GM21529 (cell line): ENCODE measurements around the gene PCBP3.
"Not testable (repeated sequence)": the region's sequence is repeated elsewhere in the genome, so short reads cannot be mapped to it uniquely, and the experiment has no call there.

Experiments used
- ATAC-seq: cut with Tn5 transposase; IDR thresholded peaks from one replicate; pipeline ENCODE4 v1.9.1; 2021; ENCODE audit not compliant: unreplicated experiment

Gene PCBP3

DNA sequence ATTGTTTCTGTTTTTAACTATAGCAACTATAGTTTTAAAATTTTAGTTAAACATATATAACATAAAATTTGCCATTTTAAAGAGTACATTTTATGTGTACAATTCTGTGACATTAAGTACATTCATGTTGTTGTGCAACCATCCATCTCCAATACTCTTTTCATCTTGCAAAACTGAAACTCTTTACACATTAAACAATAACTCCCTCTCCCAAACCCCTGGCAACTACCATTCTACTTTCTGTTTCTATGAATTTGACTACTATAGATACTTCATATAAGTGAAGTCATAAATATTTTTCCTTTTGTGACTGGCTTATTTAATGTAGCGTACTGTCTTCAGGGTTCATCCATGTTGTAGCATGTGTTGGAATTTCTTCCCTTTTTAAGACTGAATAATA, 25.9 kb downstream of the PCBP3 start:
- ATAC-seq: no peak

DNA sequence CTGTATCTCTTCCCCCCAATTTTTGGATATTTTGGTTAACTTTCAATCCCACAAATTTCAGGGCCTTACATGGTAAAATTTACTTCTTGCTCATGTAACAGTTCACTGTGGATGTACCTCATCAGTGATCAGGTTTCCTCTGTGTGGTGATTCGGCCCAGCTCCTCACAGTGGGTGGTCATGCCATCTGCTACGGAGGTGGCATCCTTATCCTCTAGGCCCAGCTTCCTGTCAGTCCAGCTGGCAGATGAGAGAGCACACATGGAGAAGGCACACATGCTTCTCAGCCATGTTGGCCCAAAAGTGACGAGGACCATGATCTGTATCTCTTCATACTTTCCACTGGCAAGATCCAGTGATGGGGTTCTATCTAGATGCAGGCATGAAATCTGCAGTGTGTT, 27.2 kb downstream of the PCBP3 start:
- no peak for ATAC-seq

DNA sequence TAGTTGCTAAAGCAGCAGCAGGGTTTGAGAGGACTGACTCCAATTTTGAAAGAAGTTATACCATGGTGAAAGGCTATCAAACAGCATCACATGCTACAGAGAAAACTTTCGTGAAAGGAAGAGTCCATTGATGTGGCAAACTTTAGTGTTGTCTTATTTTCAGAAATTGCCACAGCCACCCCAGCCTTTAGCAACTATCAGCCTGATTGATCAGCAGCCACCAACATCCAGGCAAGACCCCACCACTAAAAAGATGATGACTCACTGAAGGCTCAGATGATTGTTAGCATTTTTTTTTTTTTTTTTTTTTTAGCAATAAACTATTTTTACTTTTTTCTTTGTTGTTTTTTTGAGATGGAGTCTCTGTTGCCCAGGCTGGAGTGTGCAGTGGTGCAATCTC, 35.3 kb downstream of the PCBP3 start:
- ATAC-seq: not testable (repeated sequence)

DNA sequence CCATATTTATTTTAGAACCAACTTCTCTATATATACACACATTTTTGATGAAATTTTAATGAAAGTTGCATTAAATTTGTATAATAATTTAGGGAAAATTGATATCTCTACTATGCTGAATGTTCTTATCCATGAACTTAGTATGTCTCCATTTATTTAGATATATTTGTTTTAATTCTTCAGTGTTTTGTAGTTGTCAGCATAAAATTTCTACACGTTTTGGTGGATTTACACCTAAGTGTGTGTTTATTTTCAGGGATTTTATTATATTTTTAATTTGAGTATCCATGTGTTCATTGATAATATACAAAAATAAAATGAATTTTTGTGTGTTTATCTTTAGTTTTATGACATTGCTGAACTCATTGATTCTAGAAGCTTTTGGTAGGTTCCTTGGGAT, 36.7 kb downstream of the PCBP3 start:
- ATAC-seq: no peak

DNA sequence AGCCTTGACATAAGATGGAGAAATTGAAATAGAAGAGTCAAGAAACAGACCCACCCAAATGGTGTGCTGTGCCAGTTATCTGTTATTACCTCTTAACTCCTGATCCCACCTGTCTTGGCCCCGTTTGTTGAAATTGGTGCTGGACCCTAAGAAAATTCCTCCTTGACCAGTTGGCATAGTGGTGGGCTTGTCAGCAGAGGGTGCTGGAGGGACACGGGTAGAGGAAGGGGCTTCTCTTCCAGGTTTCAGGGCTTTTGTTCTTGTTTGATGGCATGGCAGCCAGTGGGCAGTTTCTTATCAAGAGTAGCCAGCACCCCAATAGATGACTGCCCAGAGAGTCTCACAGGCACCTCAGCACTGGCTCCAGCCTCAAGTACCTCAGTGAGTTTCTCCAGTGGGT, 51.6 kb downstream of the PCBP3 start:
- ATAC-seq: no peak

DNA sequence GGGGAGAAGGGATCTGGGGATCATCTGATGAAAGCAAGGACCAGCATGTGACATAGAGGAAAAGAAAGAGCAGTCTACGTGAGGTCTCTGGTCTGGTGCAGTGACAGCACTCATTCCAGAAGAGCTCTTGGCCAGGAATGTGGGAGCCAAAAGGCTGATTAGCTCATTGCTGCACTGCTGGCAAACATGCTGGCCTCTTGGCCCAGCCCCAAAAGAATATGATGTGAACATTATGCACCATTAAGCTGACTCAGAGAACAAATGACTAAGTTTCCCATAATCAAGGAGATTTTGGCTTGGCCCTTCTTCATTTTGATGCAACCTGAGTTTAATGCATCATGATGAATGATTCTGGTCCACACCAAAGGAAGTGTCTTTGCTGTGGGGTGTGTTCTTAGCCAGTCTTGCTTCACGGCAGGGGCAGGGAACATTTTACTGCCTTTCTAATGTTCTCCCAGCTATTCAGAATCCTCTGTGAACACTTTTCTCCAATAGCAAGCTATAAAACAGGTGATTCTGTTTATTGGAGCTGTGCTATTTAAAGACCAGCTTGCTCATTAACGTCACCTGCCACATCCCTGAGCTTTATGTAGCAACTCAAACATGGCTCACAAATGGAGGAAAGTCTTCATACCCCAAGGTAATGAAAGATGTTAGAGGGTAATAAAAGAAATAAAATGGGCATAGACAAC, 55.1 kb downstream of the PCBP3 start:
- ATAC-seq: no peak

DNA sequence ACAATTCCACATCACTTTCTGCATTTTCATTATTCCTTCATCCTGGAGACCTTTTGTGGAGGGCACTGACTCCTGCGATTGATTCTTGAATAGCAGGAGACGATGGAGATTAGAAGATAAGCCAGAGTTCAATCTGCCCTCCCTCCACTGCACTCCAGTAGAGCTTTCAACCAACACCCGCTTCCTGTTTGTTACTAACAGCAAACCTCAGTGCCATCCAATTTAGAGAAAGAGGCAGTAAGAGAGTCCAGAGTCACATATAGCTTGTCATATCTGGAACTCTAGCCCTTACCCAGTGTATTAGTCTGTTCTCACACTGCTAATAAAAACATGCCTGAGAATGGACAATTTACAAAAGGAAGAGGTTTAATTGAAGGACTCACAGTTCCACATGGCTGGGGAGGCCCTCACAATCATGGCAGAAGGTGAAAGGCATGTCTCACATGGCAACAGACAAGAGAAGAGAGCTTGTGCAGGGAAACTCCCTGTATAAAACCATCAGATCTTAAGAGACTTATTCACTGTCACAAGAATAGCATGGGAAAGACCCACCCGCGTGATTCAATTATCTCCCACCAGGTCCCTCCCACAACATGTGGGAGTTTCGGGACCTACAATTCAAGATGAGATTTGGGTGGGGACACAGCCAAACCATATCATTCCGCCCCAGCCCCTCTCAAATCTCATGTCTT, 55.9 kb downstream of the PCBP3 start:
- no peak for ATAC-seq

DNA sequence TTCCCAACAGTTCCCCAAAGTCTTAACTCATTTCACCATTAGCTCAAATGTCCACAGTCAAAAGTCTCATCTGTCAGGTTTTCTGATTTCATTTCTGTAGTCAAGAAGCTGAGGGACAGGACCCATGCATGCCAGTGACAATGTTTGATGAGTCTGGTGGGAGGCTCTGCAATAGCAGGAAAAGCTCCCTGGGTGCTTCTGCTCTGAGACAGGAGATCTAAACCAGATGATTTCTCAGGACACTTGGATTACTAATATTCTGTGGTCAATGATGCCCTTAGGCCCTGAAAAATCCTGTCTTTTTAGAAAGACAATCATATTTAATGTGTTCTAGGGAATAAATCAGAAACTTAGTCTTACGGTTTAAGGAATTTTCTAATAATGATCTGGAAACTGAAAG, 56.4 kb downstream of the PCBP3 start:
- no peak for ATAC-seq

DNA sequence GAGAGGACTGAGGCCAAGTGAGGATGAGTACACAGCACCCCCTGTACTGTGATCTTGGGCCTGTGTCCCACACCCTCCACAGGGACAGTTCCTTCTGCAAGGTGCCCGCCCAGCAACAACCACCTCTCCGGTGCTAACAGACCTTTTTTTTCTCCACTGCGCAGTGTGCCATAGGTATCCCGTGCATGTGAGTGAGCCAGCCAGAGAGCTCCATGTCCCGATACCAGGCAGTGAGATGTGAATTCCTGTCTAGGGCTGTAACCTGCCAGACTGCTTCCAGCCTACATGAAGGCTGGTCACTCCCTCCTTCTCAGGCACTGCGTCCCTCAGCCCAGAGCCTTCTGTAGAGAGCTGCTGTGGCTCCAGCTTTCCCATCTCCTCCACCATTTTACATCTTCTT, 56.9 kb downstream of the PCBP3 start:
- no peak for ATAC-seq

DNA sequence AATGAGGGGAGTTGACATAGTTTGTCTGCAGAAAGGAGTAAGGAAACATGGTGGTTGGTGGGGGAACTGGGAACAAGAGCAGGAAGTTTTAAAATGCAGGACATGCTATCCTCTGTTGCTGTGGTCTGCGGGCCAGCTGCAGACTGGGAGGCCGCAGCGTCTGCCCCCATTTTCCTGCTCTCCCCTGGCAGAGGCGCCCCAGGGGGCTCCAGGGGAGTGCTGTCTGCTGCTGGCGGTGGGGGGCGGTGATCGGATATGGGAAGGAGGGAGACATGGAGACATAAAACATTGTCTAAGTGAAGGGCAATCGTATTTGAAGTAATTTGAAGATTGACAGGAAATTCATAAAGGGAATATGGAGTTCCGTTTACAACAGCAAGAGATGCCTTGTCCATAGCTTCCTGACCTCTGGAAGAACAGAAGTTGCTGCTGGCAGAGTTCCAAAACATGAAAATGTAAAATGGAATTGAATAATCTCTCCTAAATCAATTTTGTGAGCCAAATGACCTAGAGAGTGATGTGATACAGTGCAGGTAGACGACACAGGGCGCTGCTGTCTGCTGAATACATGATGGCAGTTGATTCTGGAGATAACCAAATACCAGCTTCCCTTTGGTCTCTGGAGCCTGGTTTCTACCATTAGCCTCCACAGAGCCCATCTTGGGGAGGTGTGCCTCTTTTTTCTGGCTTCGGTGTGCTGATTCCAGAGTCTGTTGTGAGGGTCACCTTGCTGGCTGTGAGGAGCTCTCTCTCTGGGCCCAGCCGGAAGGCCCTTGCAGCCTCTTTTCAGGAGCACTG, 61.0 kb downstream of the PCBP3 start:
- ATAC-seq: no peak

DNA sequence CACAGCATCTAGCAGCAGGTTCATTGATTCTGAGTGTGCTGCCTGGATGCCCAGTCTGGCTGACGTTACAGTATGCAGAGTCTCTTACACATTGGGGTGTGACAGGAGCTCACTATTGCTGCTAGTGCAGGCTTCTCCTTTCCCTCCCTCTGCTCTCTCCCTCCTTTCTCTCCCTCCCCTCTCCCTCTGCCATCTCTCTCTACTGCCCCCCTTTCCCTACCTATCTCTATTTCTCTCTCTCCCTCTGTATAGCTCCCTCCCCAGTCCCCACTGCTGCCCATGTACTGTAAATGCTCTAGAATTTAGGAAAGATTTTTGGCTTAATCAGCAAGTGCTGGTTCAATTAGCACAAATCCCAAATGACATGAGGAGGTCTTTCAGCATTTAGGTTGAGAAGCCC, 62.8 kb downstream of the PCBP3 start:
- no peak for ATAC-seq

DNA sequence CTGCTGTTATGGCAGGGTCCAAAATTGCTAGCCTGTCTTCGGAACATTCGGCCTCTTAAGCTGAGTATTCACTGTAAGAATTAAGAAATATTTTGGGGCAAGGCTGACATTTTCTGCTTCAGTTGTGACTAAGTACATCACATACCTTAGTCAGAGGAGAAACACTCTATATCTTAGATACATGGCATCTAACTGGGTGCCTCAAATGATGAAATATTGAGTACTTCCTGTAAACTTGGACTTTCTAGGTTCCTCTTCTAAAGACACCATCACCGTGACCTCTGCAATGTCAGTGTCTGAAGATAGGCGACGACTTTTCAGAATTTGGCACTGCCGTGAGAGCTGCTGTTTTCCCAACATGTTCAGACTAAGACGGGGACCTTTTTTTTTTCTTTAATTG, 65.6 kb downstream of the PCBP3 start:
- no peak for ATAC-seq

DNA sequence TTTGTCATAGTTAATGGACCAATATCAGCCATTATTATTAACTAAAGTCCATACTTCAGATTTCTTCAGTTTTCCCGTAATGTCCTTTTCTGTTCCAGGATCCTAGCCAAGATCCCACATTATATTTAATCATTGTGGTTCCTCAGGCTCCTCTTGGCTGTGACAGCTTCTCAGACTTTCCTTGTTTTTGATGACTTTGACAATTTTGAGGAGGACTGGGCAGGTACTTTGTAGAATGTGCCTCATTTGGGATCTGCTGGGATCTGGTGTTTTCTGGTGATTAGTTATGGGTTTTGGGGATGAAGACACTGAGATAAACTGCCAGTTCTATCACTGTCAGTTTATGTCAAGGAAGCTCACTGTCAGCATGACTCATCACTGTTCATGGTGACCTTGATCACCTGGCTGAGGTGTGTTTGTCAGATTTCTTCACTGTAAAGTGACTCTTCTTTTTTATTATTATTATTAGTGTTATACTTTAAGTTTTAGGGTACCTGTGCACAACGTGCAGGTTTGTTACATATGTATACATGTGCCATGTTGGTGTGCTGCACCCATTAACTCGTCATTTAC, 66.3 kb downstream of the PCBP3 start:
- no peak for ATAC-seq

DNA sequence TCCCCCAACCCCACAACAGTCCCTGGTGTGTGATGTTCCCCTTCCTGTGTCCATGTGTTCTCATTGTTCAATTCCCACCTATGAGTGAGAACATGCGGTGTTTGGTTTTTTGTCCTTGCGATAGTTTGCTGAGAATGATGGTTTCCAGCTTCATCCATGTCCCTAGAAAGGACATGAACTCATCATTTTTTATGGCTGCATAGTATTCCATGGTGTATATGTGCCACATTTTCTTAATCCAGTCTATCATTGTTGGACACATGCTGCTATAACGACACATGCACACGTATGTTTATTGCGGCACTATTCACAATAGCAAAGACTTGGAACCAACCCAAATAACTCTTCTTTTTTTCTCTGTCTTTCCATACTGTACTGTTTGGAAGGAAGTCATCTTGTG, 66.8 kb downstream of the PCBP3 start:
- ATAC-seq: not testable (repeated sequence)

DNA sequence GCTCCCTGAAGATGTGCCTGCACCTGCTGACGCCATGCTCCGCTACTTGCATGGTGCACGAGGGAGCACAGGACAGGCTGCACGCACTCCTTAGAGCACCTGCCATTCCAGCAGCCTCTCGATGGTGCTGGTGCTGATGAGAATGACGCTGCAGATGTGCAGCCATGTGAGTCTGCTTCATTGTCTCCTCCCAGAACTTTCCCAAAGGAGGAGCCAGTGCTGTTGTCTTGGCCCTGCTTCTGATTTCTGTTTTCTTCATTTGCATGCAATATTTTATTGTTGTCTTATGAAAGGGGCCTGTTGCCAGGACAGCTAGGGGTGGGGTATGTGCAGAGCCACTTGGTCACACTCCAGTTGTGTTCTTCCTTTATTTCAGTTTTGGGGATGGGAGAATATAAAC, 70.1 kb downstream of the PCBP3 start:
- ATAC-seq: no peak

DNA sequence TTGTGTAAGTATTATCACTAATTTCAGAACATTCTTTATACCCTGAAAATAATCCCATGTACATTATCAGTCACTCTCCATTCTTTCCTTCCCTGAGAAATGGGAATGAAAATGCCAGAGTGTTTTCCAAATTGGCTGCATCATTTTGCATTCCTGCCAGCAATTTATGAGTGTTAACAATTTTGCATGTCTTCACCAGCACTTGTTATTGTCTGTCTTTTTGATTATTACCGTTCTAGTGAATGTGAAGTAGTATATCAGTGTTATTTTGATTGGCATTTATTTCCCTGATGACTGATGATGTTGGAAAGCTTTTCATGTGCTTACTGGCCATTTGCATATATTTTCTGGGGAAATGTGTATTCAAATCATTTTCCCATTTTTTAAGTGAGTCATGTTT, 71.9 kb downstream of the PCBP3 start:
- no peak for ATAC-seq

DNA sequence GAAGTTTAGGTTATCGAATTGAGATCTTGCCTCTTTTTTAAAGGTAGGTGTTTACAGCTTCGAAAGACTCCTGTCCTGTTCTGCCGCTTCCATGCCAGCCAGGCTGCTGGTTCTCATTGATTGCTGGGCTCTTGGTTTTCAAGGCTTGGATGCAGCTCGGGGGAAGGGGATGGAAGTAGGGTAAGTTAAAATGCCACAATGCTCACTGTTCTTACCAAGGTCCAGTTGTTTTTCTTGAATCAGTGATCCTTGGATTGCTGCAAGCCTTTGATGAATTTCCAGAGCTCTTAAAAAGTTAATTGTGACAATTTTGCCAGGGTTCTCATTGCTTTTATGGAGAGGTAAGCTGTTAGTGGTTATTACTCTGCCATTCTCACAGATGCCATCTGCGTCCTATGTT, 74.9 kb downstream of the PCBP3 start:
- ATAC-seq: no peak

DNA sequence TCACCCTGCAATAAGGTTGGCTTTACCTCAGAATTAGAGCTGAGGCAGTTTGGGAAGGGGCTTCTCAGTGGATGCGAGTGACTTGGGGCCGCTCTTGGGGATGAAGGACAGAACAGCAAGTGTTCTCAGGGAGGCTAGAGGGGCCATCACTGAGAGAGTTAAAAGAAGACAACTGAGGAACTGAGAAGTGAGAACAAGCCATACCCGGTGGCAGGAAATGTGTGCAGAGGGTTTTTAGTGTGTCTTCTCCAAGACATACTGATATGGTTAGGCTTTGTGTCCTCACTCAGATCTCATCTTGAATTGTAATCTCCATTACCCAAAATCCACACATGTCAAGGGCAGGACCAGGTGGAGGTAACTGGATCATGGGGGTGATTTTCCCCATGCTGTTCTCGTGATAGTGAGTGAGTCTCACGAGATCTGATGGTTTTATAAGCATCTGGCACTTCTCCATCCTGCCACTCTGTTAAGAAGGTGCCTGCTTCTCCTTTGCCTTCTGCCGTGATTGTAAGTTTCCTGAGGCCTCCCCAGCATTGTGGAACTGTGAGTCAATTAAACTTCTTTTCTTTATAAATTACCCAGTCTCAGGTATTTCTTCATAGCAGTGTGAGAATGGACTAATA, 75.8 kb downstream of the PCBP3 start:
- ATAC-seq: no peak

DNA sequence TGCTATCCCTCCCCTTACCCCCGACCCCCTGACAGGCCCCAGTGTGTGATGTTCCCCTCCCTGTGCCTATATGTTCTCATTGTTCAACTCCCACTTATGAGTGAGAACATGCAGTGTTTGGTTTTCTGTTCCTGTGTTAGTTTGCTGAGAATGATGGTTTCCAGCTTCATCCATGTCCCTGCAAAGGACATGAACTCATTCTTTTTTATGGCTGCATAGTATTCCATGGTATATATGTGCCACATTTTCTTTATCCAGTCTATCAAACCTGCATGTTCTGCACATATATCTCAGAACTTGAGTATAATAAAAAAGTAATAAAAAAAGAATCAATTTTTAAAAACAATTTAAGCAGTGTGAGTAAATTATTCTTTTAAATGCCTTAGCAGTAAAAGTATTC, 76.7 kb downstream of the PCBP3 start:
- not testable (repeated sequence) for ATAC-seq

DNA sequence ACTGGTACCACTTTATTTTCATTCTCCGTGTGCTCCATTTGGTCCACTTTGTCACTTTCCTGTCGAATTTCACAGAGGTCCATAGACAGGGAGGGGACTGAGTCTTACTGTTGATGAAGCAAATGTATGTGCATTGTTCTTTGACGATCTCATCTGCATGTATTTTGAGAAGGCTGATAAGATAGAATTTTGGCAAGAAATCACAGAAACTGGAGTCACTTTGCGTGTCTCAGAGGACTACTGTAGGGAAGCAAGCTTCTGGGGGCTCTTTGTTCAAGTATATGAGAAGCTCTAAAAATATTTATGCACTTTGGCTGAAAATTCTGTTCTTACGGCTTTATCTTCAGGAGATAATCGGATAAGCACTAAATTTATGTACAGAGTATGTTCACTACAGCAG, 78.1 kb downstream of the PCBP3 start:
- ATAC-seq: no peak
